GM23248 (cell line): ENCODE results near the gene S100A11.

ENCODE experiments used
- EZH2 ChIP-seq: fragments of 200-600 bp; sonication (generic); IDR thresholded peaks from 2 replicates; pipeline ENCODE4 v1.6.1; 2018; ENCODE audit warnings: antibody characterized with exemption, mild to moderate bottlenecking; ENCODE audit not compliant: insufficient read depth, poor library complexity, severe bottlenecking
- EZH2phosphoT487 ChIP-seq: fragments of 200-600 bp; sonication (generic); IDR thresholded peaks from 2 replicates; pipeline ENCODE4 v1.6.1; 2018; ENCODE audit warnings: antibody characterized with exemption, moderate library complexity, mild to moderate bottlenecking, low read depth; ENCODE audit not compliant: insufficient read depth

DNA sequence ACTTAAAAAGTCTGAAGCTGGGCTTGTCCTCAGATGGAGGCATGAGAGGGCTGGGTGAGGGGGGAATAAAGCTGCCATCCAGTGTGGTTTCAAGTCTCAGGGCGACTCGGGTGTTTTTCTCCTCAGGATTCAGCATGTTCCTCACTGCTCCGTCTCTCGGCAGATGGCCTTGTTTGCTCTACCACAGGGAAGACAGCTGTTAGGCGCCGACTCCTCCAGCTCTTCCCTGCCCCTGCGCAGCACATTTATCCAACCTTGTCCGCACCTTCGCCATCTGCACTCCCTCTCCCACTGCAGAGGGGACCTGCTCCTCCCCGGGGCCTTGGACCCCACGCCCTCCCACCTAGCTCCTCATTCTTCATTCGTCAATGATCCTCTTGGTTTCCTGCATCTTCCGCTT, 16.6 kb upstream of the S100A11 start:
- TF ChIP-seq EZH2 (no peak), EZH2phosphoT487 (no peak)
